ENCODE data around the gene ZBTB25.

Gene ZBTB25

DNA sequence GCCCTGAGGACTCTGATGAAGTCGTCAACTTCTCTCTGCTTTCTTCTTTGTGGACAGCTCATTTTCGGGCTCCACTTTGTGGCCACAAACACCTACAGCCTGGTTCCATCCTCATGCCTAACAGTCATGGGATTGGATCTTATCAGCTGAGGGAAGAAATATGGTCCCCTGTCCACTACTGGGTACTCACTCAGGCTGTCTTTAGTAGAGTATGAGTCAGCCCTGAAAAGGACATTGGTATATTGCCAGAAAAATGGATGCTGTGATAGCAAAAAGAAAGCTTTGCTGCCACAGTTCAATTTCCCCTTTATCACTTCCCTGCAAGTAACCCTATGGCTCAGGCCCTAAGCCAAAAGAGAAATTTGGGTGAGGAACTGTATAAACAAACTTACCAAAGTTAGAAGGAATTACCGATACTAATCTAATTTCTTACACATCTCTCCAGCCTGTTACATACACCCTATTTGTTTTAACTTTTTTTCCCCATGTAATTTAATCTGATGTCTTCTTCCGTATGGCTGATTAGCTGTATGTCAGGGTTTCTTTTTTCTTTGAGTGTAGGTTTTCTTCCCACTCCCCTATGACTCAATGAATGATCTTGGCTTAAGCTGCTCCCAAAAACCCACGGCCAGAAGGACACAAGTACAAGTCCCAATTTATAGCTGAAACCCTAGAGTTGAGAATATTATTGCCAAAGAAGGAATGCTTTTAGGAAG, 86.4 kb downstream of the ZBTB25 start:
- no peak overlapping the region for H3K9ac ChIP-seq (ENCODE audit: low read depth, low read length, poor library complexity, severe bottlenecking)
- no peak overlapping the region for H3K4me2 ChIP-seq (ENCODE audit: low read depth, low read length, poor library complexity, severe bottlenecking)
- no peaks in the 10 kb centered on the region for H4K20me1 ChIP-seq (ENCODE audit: insufficient read depth, low read length, poor library complexity, severe bottlenecking)
- no peak overlapping the region for H3K4me3 ChIP-seq (ENCODE audit: low read length, poor library complexity, severe bottlenecking)
- no peaks in the 10 kb centered on the region for H3F3A ChIP-seq (ENCODE audit: low read depth)
- no peaks in the 10 kb centered on the region for H3K9me2 ChIP-seq (replicated peaks; ENCODE audit: low read depth, low read length)
- TF ChIP-seq EZH2phosphoT487 (IDR thresholded peaks at IDR 0.05; ENCODE audit: borderline replicate concordance), result no peak
- TF ChIP-seq, protein P1, sequence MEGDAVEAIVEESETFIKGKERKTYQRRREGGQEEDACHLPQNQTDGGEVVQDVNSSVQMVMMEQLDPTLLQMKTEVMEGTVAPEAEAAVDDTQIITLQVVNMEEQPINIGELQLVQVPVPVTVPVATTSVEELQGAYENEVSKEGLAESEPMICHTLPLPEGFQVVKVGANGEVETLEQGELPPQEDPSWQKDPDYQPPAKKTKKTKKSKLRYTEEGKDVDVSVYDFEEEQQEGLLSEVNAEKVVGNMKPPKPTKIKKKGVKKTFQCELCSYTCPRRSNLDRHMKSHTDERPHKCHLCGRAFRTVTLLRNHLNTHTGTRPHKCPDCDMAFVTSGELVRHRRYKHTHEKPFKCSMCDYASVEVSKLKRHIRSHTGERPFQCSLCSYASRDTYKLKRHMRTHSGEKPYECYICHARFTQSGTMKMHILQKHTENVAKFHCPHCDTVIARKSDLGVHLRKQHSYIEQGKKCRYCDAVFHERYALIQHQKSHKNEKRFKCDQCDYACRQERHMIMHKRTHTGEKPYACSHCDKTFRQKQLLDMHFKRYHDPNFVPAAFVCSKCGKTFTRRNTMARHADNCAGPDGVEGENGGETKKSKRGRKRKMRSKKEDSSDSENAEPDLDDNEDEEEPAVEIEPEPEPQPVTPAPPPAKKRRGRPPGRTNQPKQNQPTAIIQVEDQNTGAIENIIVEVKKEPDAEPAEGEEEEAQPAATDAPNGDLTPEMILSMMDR (conservative IDR thresholded peaks at IDR 0.05; ENCODE audit: low read length), result no peak
- H3K79me2 ChIP-seq (ENCODE audit: insufficient read depth, low read length), result no peaks in the 10 kb centered on the region
- peaks cover 73% of the 10 kb centered on the region; the same call in 1 of the 2 replicates for H3K36me3 ChIP-seq (ENCODE audit: insufficient read depth, low read length)
- no peak overlapping the region for H2AFZ ChIP-seq (ENCODE audit: low read length)
- H3K27me3 ChIP-seq (ENCODE audit: insufficient read depth, low read length, poor library complexity, severe bottlenecking), result no peaks in the 10 kb centered on the region
- peaks cover 2% of the 10 kb centered on the region for H3K4me1 ChIP-seq (ENCODE audit: insufficient read depth, low read length, poor library complexity, severe bottlenecking)
- no peaks in the 10 kb centered on the region for H3K9me3 ChIP-seq (ENCODE audit: insufficient read depth, low read depth, low read length)

DNA sequence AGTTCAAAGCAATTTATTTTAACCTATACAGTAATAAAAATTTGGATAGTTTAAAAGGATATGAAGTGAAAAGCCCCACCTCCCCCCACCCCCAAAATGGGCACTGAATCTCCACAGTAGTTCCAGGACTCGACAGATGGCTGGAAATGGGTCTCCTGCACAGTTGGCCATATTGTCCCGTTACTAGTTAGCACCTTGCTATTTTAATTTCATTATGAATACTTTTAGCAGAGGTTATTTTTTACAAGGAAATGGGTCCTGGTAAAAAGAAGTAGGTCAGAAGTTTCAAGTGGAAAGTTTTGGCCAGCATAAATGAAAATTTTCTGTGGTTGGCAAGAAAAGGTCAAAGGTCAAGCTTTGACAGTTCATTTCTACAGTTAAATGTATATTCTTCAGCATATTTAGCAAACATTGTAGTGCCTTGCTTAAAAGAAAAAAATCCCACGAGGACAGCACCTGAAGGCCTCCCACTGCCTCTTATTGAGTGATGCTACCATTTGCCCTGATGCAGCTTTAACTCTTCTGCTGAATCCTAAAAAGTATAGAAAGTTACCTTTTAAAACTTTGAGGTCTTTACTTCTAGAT, 87.2 kb downstream of the ZBTB25 start:
- Histone ChIP-seq H3K4me3 (ENCODE audit: low read length, poor library complexity, severe bottlenecking) (no peak overlapping the region), H4K20me1 (ENCODE audit: insufficient read depth, low read length, poor library complexity, severe bottlenecking) (no peaks in the 10 kb centered on the region), H3K27me3 (ENCODE audit: insufficient read depth, low read length, poor library complexity, severe bottlenecking) (no peaks in the 10 kb centered on the region), H3K9me2 (replicated peaks; ENCODE audit: low read depth, low read length) (no peaks in the 10 kb centered on the region), H3K9ac (ENCODE audit: low read depth, low read length, poor library complexity, severe bottlenecking) (no peak overlapping the region), H3K79me2 (ENCODE audit: insufficient read depth, low read length) (no peaks in the 10 kb centered on the region), H3K9me3 (ENCODE audit: insufficient read depth, low read depth, low read length) (no peaks in the 10 kb centered on the region), H3K36me3 (ENCODE audit: insufficient read depth, low read length) (peaks cover 73% of the 10 kb centered on the region; the same call in 1 of the 2 replicates), H3F3A (ENCODE audit: low read depth) (no peaks in the 10 kb centered on the region), H2AFZ (ENCODE audit: low read length) (no peak overlapping the region), H3K4me1 (ENCODE audit: insufficient read depth, low read length, poor library complexity, severe bottlenecking) (peaks cover 7% of the 10 kb centered on the region), H3K4me2 (ENCODE audit: low read depth, low read length, poor library complexity, severe bottlenecking) (no peak overlapping the region)
- TF ChIP-seq, protein P1 (conservative IDR thresholded peaks at IDR 0.05; ENCODE audit: low read length), result no peak
- no peak for TF ChIP-seq EZH2phosphoT487 (IDR thresholded peaks at IDR 0.05; ENCODE audit: borderline replicate concordance)

GRCh38 chr14:64412237-64412636, 91.4 kb downstream of the ZBTB25 start:
- no peak overlapping the region for H3K4me3 ChIP-seq (ENCODE audit: low read length, poor library complexity, severe bottlenecking)
- no peaks in the 10 kb centered on the region for H3K9me2 ChIP-seq (replicated peaks; ENCODE audit: low read depth, low read length)
- no peak overlapping the region for H2AFZ ChIP-seq (ENCODE audit: low read length)
- H3K9ac ChIP-seq (ENCODE audit: low read depth, low read length, poor library complexity, severe bottlenecking), result no peak overlapping the region
- no peaks in the 10 kb centered on the region for H3K27me3 ChIP-seq (ENCODE audit: insufficient read depth, low read length, poor library complexity, severe bottlenecking)
- peaks cover 7% of the 10 kb centered on the region; the same call in 1 of the 2 replicates for H3K79me2 ChIP-seq (ENCODE audit: insufficient read depth, low read length)
- no peaks in the 10 kb centered on the region for H3F3A ChIP-seq (ENCODE audit: low read depth)
- H3K4me1 ChIP-seq (ENCODE audit: insufficient read depth, low read length, poor library complexity, severe bottlenecking), result peaks cover 7% of the 10 kb centered on the region
- no peak overlapping the region for H3K4me2 ChIP-seq (ENCODE audit: low read depth, low read length, poor library complexity, severe bottlenecking)
- peaks cover 48% of the 10 kb centered on the region; the same call in 1 of the 2 replicates for H3K36me3 ChIP-seq (ENCODE audit: insufficient read depth, low read length)
- H3K9me3 ChIP-seq (ENCODE audit: insufficient read depth, low read depth, low read length), result no peaks in the 10 kb centered on the region
- no peak for TF ChIP-seq EZH2phosphoT487 (IDR thresholded peaks at IDR 0.05; ENCODE audit: borderline replicate concordance)
- TF ChIP-seq, protein P1 (conservative IDR thresholded peaks at IDR 0.05; ENCODE audit: low read length), result no peak
- H4K20me1 ChIP-seq (ENCODE audit: insufficient read depth, low read length, poor library complexity, severe bottlenecking), result no peaks in the 10 kb centered on the region
